GM12878 (cell line): ENCODE measurements around the gene PARS2. TPM values are rescaled to one million over a fixed set of nuclear protein-coding genes. Genes with fewer than 3 reads are reported as not detected.
A peak's percentile ranks its signal among the peaks of the same experiment; 100 is the strongest.

ENCODE experiments used
- ATAC-seq: fragments of 200-7000 bp; cut with Tn5 transposase; 3 replicates; pipeline ENCODE4 v1.9.1; 2020; ENCODE audit warnings: mild to moderate bottlenecking, moderate library complexity
- BruUV-seq: library from RNA; stranded (reverse); fragments of 400-500 nt; replicated peaks from 2 replicates; lab custom pipeline; 2021; lab: Mats Ljungman, UMichigan
- CTCF ChIA-PET: fragments of 300-600 bp; sonication (Branson Sonifier 250); formaldehyde crosslinking; extraction: SDS; loops from one replicate; lab custom pipeline; 2021; ENCODE audit warnings: inconsistent platforms; lab: Yijun Ruan, JAX
- POLR2A ChIA-PET: fragments of 350-600 bp; formaldehyde crosslinking; extraction: SDS; loops from one replicate; lab custom pipeline; 2021; ENCODE audit warnings: inconsistent platforms; lab: Charles Lee
- RAD21 ChIA-PET: fragments of 300-600 bp; sonication (Branson Sonifier 250); formaldehyde crosslinking; loops from one replicate; lab custom pipeline; 2023; ENCODE audit warnings: antibody characterized with exemption; ENCODE audit not compliant: unreplicated experiment; lab: Charles Lee
- SMC1A ChIA-PET: fragments of 300-600 bp; sonication (Branson Sonifier 250); formaldehyde crosslinking; loops from one replicate; lab custom pipeline; 2023; ENCODE audit not compliant: unreplicated experiment, uncharacterized antibody; lab: Charles Lee
- DNase-seq: peaks from one replicate; pipeline ENCODE4 v3.0.0-alpha.2; 2011; ENCODE audit warnings: low read depth, low spot score
- FAIRE-seq: peaks from 3 replicates; lab custom pipeline; 2011; peaks lifted over from hg19 to GRCh38; lab: Jason Lieb, UNC
- H2AFZ ChIP-seq: 2 replicates; pipeline ENCODE4 v1.6.0; 2011; ENCODE audit warnings: low read depth, low read length, control low read depth; ENCODE audit not compliant: control insufficient read depth
- H3K27ac ChIP-seq: 2 replicates; pipeline ENCODE4 v1.5.1; 2011; ENCODE audit warnings: control low read depth; ENCODE audit not compliant: control insufficient read depth, insufficient read depth
- H3K27me3 ChIP-seq, 2 experiments: replicated peaks in 1 of 2; 2 replicates each; pipeline versions ENCODE4 v1.6.0 to v1.6.1; 2011; ENCODE audit warnings: low read length in 1 of 2; ENCODE audit not compliant: control insufficient read depth in 2 of 2, insufficient read depth in 2 of 2
- H3K36me3 ChIP-seq, 2 experiments: 2 replicates each; pipeline ENCODE4 v1.5.1; 2011; ENCODE audit warnings: low read length in 1 of 2; ENCODE audit not compliant: control insufficient read depth in 2 of 2, insufficient read depth in 2 of 2
- H3K4me1 ChIP-seq: 2 replicates; pipeline ENCODE4 v1.6.1; 2011; ENCODE audit warnings: mild to moderate bottlenecking, low read length, moderate library complexity, mixed read lengths; ENCODE audit not compliant: control insufficient read depth, insufficient read depth
- H3K4me2 ChIP-seq: 2 replicates; pipeline ENCODE4 v1.6.0; 2011; ENCODE audit warnings: control low read depth; ENCODE audit not compliant: control insufficient read depth, insufficient read depth
- H3K4me3 ChIP-seq: fragments of 200-600 bp; sonication (generic); 2 replicates; pipeline ENCODE4 v1.5.1; 2016
- H3K79me2 ChIP-seq: 2 replicates; pipeline ENCODE4 v1.6.0; 2011; ENCODE audit warnings: low read length; ENCODE audit not compliant: control insufficient read depth, insufficient read depth
- H3K9ac ChIP-seq: 2 replicates; pipeline ENCODE4 v1.8.0; 2011; ENCODE audit warnings: low read length, control low read depth, mixed read lengths; ENCODE audit not compliant: control insufficient read depth, insufficient read depth
- H3K9me3 ChIP-seq: replicated peaks from 3 replicates; pipeline ENCODE4 v1.5.1; 2011; ENCODE audit warnings: mild to moderate bottlenecking, low read length; ENCODE audit not compliant: control insufficient read depth, insufficient read depth
- H4K20me1 ChIP-seq: 2 replicates; pipeline ENCODE4 v1.6.0; 2011; ENCODE audit not compliant: control insufficient read depth, insufficient read depth
- ATF7 ChIP-seq: fragments of 450-650 bp; IDR thresholded peaks from 2 replicates; pipeline ENCODE4 v1.6.1; 2016; ENCODE audit warnings: low read depth, mild to moderate bottlenecking
- BRCA1 ChIP-seq: IDR thresholded peaks from 2 replicates; pipeline ENCODE4 v1.6.1; 2011; ENCODE audit warnings: low read depth, low read length, improper control_type of control experiment
- CBFB ChIP-seq: IDR thresholded peaks from 2 replicates; pipeline ENCODE4 v1.6.1; 2016; ENCODE audit warnings: antibody characterized with exemption, low read depth
- CREM ChIP-seq: IDR thresholded peaks from 2 replicates; pipeline ENCODE4 v1.6.1; 2014; ENCODE audit warnings: antibody characterized with exemption, low read depth
- EED ChIP-seq: sonication (generic); IDR thresholded peaks from 2 replicates; pipeline ENCODE4 v1.6.1; 2016; ENCODE audit warnings: antibody characterized with exemption, low read depth
- IRF5 ChIP-seq: fragments of 450-650 bp; IDR thresholded peaks from 2 replicates; pipeline ENCODE4 v1.6.1; 2017; ENCODE audit warnings: borderline replicate concordance
- JUND ChIP-seq: IDR thresholded peaks from 2 replicates; pipeline ENCODE4 v1.6.1; 2012; ENCODE audit warnings: low read depth, mild to moderate bottlenecking, low read length, improper control_type of control experiment, moderate library complexity
- MEF2A ChIP-seq: IDR thresholded peaks from 2 replicates; pipeline ENCODE4 v1.6.1; 2011; ENCODE audit warnings: low read depth, mild to moderate bottlenecking, low read length, moderate library complexity; ENCODE audit not compliant: insufficient read depth
- MYB ChIP-seq: fragments of 150-350 bp; IDR thresholded peaks from 2 replicates; pipeline ENCODE4 v1.6.1; 2014; ENCODE audit warnings: mild to moderate bottlenecking, low read depth, low read length, borderline replicate concordance
- MYC ChIP-seq: IDR thresholded peaks from 2 replicates; pipeline ENCODE4 v1.6.1; 2011; ENCODE audit warnings: mild to moderate bottlenecking, low read length, moderate library complexity, inconsistent platforms; ENCODE audit not compliant: insufficient read depth, insufficient replicate concordance, insufficient read length, severe bottlenecking
- NFXL1 ChIP-seq: fragments of 450-650 bp; IDR thresholded peaks from 2 replicates; pipeline ENCODE4 v1.6.1; 2017; ENCODE audit warnings: antibody characterized with exemption, mild to moderate bottlenecking, borderline replicate concordance
- NRF1 ChIP-seq: conservative IDR thresholded peaks from 2 replicates; pipeline ENCODE4 v1.6.1; 2011; ENCODE audit warnings: mild to moderate bottlenecking, low read depth, low read length, improper control_type of control experiment
- PML ChIP-seq: IDR thresholded peaks from 2 replicates; pipeline ENCODE4 v1.6.1; 2012; ENCODE audit warnings: low read length, inconsistent platforms
- POU2F2 ChIP-seq: IDR thresholded peaks from 3 replicates; pipeline ENCODE4 v1.6.1; 2011; ENCODE audit warnings: low read depth, mild to moderate bottlenecking, low read length, borderline replicate concordance
- RB1 ChIP-seq: fragments of 450-650 bp; formaldehyde crosslinking; IDR thresholded peaks from 2 replicates; pipeline ENCODE4 v1.6.1; 2017; ENCODE audit warnings: mild to moderate bottlenecking, borderline replicate concordance
- STAT3 ChIP-seq: IDR thresholded peaks from 2 replicates; pipeline ENCODE4 v1.6.1; 2011; ENCODE audit warnings: low read depth, low read length, improper control_type of control experiment
- ZBTB4 ChIP-seq: fragments of 450-650 bp; formaldehyde crosslinking; IDR thresholded peaks from 2 replicates; pipeline ENCODE4 v1.4.0; 2022; ENCODE audit warnings: mild to moderate bottlenecking, moderate library complexity
- ZNF217 ChIP-seq: fragments of 450-650 bp; IDR thresholded peaks from 2 replicates; pipeline ENCODE4 v1.6.1; 2017; ENCODE audit warnings: antibody characterized with exemption, mild to moderate bottlenecking
- ZSCAN29 ChIP-seq: fragments of 450-650 bp; IDR thresholded peaks from 2 replicates; pipeline ENCODE4 v1.6.1; 2017; ENCODE audit warnings: mild to moderate bottlenecking, moderate library complexity
- WGBS: methylation state at CpG from one replicate; pipeline ENCODE4 v1.1.6; 2016; ENCODE audit warnings: low lambda C conversion rate; ENCODE audit not compliant: insufficient replicate concordance, insufficient coverage; ENCODE audit errors: missing lambda C conversion rate; 5-methylcytosine and 5-hydroxymethylcytosine counted together
- in situ Hi-C: fragments of 300-500 bp; cut with MboI; formaldehyde crosslinking; loops from 9 replicates; pipeline ENCODE4 v1.14.3; 2018; ENCODE audit warnings: mixed read lengths
- intact Hi-C: fragments of 100-400 bp; cut with micrococcal nuclease; formaldehyde crosslinking; loops from one replicate; pipeline ENCODE4 v1.14.2; 2022; ENCODE audit not compliant: unreplicated experiment
- polyA plus RNA-seq, 11 experiments: library from polyadenylated mRNA; depleted of rRNA in 4 of 11; unstranded in 6 of 11; stranded (reverse) in 5 of 11; fragments of >200 nt; fragmentation: Nextera tagmentation in 4 of 11; fragmentation: Illumina TruSeq in 1 of 11; extraction: Ambion mirVana in 4 of 11; extraction: Trizol in 1 of 11; gene quantifications; 1 replicate in 1 of 11; 2 replicates in 10 of 11; pipeline versions ENCODE4 v1.2.1 to v1.2.3, GENCODE V29; 2011 to 2016; ENCODE audit warnings: inconsistent platforms in 2 of 11, missing spikeins in 2 of 11, low read depth in 1 of 11
- total RNA-seq, 4 experiments: library from RNA; depleted of rRNA in 3 of 4; stranded (reverse); fragments of >200 nt in 3 of 4; fragmentation: Illumina TruSeq in 1 of 4; extraction: Trizol in 1 of 4; gene quantifications; 2 replicates each; pipeline versions ENCODE4 v1.2.1 to v1.2.3, GENCODE V29; 2013 to 2021

The PARS2 gene
- total and polyA plus RNA-seq, 10 of the 15 experiments (the other 5 are each of a cell fraction or from before 2014, with no cell fraction given), result 3.7 to 12.2 (median 5.9) TPM

DNA sequence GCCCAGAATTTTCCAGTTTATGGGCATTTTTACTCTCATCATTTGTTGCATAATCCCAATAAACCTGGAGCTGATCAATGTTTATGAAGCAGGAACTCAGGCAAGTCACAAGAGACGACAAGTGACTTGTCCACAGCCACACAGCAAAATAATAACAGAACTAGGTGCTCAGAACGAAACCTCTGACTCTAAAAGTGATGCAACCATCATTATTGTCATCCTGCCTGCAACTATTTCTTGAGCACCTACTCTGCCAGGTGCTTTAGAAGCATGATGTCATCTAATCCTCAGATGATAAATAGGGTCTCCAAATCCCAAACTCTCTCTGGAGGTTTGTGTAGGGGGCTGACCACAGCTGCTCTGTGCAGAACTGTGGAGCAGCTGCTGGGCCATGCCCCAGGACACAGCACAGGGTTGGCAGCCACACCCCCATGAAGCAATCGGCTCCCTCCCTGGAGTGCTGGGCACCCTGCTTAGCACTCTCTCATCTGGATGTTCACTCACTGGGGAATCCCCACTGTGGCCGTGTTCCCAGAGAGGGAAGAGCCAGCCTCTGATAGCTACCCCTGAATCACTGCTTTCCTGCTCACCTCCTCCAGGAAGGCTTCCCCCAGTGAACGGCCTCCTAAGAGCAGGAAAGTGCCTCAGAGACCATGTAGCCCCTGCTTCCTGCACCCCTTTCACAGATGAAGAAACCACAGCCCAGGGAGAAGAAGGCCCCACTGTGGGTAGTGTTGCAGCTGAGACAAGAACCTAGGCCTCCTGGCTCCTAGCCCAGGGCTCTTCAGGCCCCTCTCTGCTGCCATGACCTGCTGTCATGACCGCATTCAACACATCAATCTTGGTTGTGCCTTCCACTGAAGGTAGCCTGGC, 34.7 kb upstream of the PARS2 start (continued):
- TF ChIP-seq CREM (peak; percentile 58; the same call in 1 of the 2 replicates), NFXL1 (0 out of 2 replicates have a peak, but pooled peaks have one; percentile 27), MEF2A (no peak), ZSCAN29 (no peak), IRF5 (no peak), CBFB (0 out of 2 replicates have a peak, but pooled peaks have one; percentile 35), ATF7 (peak; percentile 89)

GRCh38 chr1:54798206-54798605, 33.9 kb upstream of the PARS2 start:
- TF ChIP-seq EED (no peak), ZNF217 (no peak), POU2F2 (no peak), MYB (no peak), STAT3 (no peak), ZBTB4 (no peak), NRF1 (no peak), BRCA1 (no peak), MYC (no peak), JUND (no peak), PML (no peak), RB1 (no peak)
- TF ChIP-seq, all 136 proteins: peak for 0
- intact Hi-C loops (loop anchor here (5.0 kb wide), 1 partner anchor 81 kb away; the partner anchor contains the start of gene TTC4), in situ Hi-C loops (no loop called here)
- ChIA-PET CTCF (interaction anchor here (1.4 to 6.5 kb wide), 2 partner anchors 32 to 124 kb away, joined by 3 to 60 read pairs; partner anchors contain the start of gene PARS2), POLR2A (no interaction called here), RAD21 (no interaction called here), SMC1A (interaction anchor here (0.6 kb wide), 1 partner anchor 402 kb away, joined by 4 read pairs; no protein-coding TSS in a partner anchor)
- no peak for FAIRE-seq
- TSS peak; percentile 44 for BruUV-seq
- no peaks in the 10 kb centered on the region for H3K79me2 ChIP-seq
- H3K4me3 ChIP-seq, result no peak overlapping the region
- peaks cover 27% of the 10 kb centered on the region for H3K4me1 ChIP-seq
- H3K36me3 ChIP-seq, result no peaks in the 10 kb centered on the region
- H4K20me1 ChIP-seq, result no peaks in the 10 kb centered on the region
- no peaks in the 10 kb centered on the region for H3K9me3 ChIP-seq
- no peak for DNase-seq
- ATAC-seq, result peak; percentile 6; the same call in 1 of the 3 replicates
- 26% methylated on average over 3 of the region's 3 CpGs for WGBS
- H2AFZ ChIP-seq, result no peak overlapping the region
- no peaks in the 10 kb centered on the region for H3K27me3 ChIP-seq
- no peak overlapping the region for H3K9ac ChIP-seq
- peak overlapping the region; percentile 13; the same call in 1 of the 2 replicates for H3K4me2 ChIP-seq
- H3K27ac ChIP-seq, result no peak overlapping the region
